ENCODE measurements around the gene HMGA1. TPM values are rescaled to one million over a fixed set of nuclear protein-coding genes. Genes with fewer than 3 reads are reported as not detected.

The HMGA1 gene
- total RNA-seq, 1 experiment from 2014 or later, result 265 TPM

- in situ Hi-C loops (cut with HindIII; ENCODE audit: low pct_unique_long_range_greater_than_20kb, low sequenced_read_pairs), result no loop called here
- no peak for DNase-seq (ENCODE audit: low read depth)
Measured at GRCh38 chr6:34218691-34219090, 18.0 kb upstream of the HMGA1 start.

GRCh38 chr6:34223381-34223955 lies 13.2 kb upstream of the HMGA1 start:
- no peak for DNase-seq (ENCODE audit: low read depth)
- in situ Hi-C loops (cut with HindIII; ENCODE audit: low pct_unique_long_range_greater_than_20kb, low sequenced_read_pairs), result no loop called here

GRCh38 chr6:34223956-34224940 lies 12.4 kb upstream of the HMGA1 start:
- in situ Hi-C loops (cut with HindIII; ENCODE audit: low pct_unique_long_range_greater_than_20kb, low sequenced_read_pairs), result no loop called here
- DNase-seq (ENCODE audit: low read depth), result peak; percentile 87

GRCh38 chr6:34225551-34225950 lies 11.1 kb upstream of the HMGA1 start:
- DNase-seq (ENCODE audit: low read depth), result no peak
- in situ Hi-C loops (cut with HindIII; ENCODE audit: low pct_unique_long_range_greater_than_20kb, low sequenced_read_pairs), result no loop called here

- no peak for DNase-seq (ENCODE audit: low read depth)
- in situ Hi-C loops (cut with HindIII; ENCODE audit: low pct_unique_long_range_greater_than_20kb, low sequenced_read_pairs), result no loop called here
Measured at GRCh38 chr6:34226066-34226465, 10.6 kb upstream of the HMGA1 start.

GRCh38 chr6:34226731-34227586 lies 9.7 kb upstream of the HMGA1 start:
- DNase-seq (ENCODE audit: low read depth), result no peak
- in situ Hi-C loops (cut with HindIII; ENCODE audit: low pct_unique_long_range_greater_than_20kb, low sequenced_read_pairs), result no loop called here

GRCh38 chr6:34227761-34228421 lies 8.8 kb upstream of the HMGA1 start:
- in situ Hi-C loops (cut with HindIII; ENCODE audit: low pct_unique_long_range_greater_than_20kb, low sequenced_read_pairs), result no loop called here
- DNase-seq (ENCODE audit: low read depth), result peak; percentile 85

- in situ Hi-C loops (cut with HindIII; ENCODE audit: low pct_unique_long_range_greater_than_20kb, low sequenced_read_pairs), result no loop called here
Measured at GRCh38 chr6:34229877-34230276, 6.8 kb upstream of the HMGA1 start.

GRCh38 chr6:34230653-34231371 lies 5.9 kb upstream of the HMGA1 start:
- DNase-seq (ENCODE audit: low read depth), result no peak
- in situ Hi-C loops (cut with HindIII; ENCODE audit: low pct_unique_long_range_greater_than_20kb, low sequenced_read_pairs), result no loop called here

More at GRCh38 chr6:34229877-34230276, 6.8 kb upstream of the HMGA1 start:
- DNase-seq (ENCODE audit: low read depth), result peak; percentile 51

GRCh38 chr6:34231566-34232336 lies 4.9 kb upstream of the HMGA1 start:
- in situ Hi-C loops (cut with HindIII; ENCODE audit: low pct_unique_long_range_greater_than_20kb, low sequenced_read_pairs), result no loop called here

GRCh38 chr6:34232901-34233300 lies 3.8 kb upstream of the HMGA1 start:
- in situ Hi-C loops (cut with HindIII; ENCODE audit: low pct_unique_long_range_greater_than_20kb, low sequenced_read_pairs), result no loop called here
- no peak for DNase-seq (ENCODE audit: low read depth)

More at GRCh38 chr6:34231566-34232336, 4.9 kb upstream of the HMGA1 start:
- no peak for DNase-seq (ENCODE audit: low read depth)

GRCh38 chr6:34233867-34234266 lies 2.8 kb upstream of the HMGA1 start:
- in situ Hi-C loops (cut with HindIII; ENCODE audit: low pct_unique_long_range_greater_than_20kb, low sequenced_read_pairs), result no loop called here
- DNase-seq (ENCODE audit: low read depth), result no peak

GRCh38 chr6:34234667-34235306 lies 1.9 kb upstream of the HMGA1 start:
- in situ Hi-C loops (cut with HindIII; ENCODE audit: low pct_unique_long_range_greater_than_20kb, low sequenced_read_pairs), result no loop called here
- DNase-seq (ENCODE audit: low read depth), result no peak

- in situ Hi-C loops (cut with HindIII; ENCODE audit: low pct_unique_long_range_greater_than_20kb, low sequenced_read_pairs), result no loop called here
- peak; percentile 81 for DNase-seq (ENCODE audit: low read depth)
Measured at GRCh38 chr6:34235307-34236130, 1.2 kb upstream of the HMGA1 start.

GRCh38 chr6:34236131-34236442 lies 586 bp upstream of the HMGA1 start:
- DNase-seq (ENCODE audit: low read depth), result no peak
- in situ Hi-C loops (cut with HindIII; ENCODE audit: low pct_unique_long_range_greater_than_20kb, low sequenced_read_pairs), result no loop called here

- in situ Hi-C loops (cut with HindIII; ENCODE audit: low pct_unique_long_range_greater_than_20kb, low sequenced_read_pairs), result no loop called here
- DNase-seq (ENCODE audit: low read depth), result no peak
Measured at GRCh38 chr6:34237316-34237721, 646 bp downstream of the HMGA1 start.

Measured in Caki2 (cell line).